A549 (cell line): ENCODE results near the gene DYNC1H1. TPM values are rescaled to one million over a fixed set of nuclear protein-coding genes. Genes with fewer than 3 reads are reported as not detected.

Experiments
- ATAC-seq, 2 experiments: fragments of 200-7000 bp in 1 of 2; fragments of >200 bp in 1 of 2; cut with Nextera tagmentation in 1 of 2; cut with Tn5 transposase in 1 of 2; 3 replicates each; pipeline versions ENCODE4 v1.8.0 to v1.9.1; 2018 to 2020; ENCODE audit warnings: mild to moderate bottlenecking in 1 of 2, moderate library complexity in 1 of 2
- CTCF ChIA-PET: fragments of 300-600 bp; sonication (Branson Sonifier 250); formaldehyde crosslinking; extraction: SDS; loops from one replicate; lab custom pipeline; 2021; ENCODE audit warnings: antibody characterized with exemption, inconsistent platforms; lab: Yijun Ruan, JAX
- POLR2A ChIA-PET: fragments of 350-600 bp; formaldehyde crosslinking; extraction: SDS; loops from one replicate; lab custom pipeline; 2021; ENCODE audit warnings: antibody characterized with exemption, inconsistent platforms; lab: Yijun Ruan, JAX
- DNase-seq, 2 experiments: peaks; one replicate each; pipeline versions ENCODE4 v3.0.0 to v3.0.0-alpha.2; 2011 to 2016; ENCODE audit warnings: low read depth in 1 of 2, low spot score in 1 of 2
- FAIRE-seq: peaks from 2 replicates; lab custom pipeline; 2011; peaks lifted over from hg19 to GRCh38; lab: Jason Lieb, UNC
- H3K27ac ChIP-seq, 2 experiments: fragments of >200 bp; sonication (Bioruptor Twin); formaldehyde crosslinking; 3 replicates each; pipeline ENCODE4 v1.5.1; 2016 to 2017
- H3K4me1 ChIP-seq: fragments of >200 bp; sonication (Bioruptor Twin); formaldehyde crosslinking; 3 replicates; pipeline ENCODE4 v1.6.1; 2016
- H3K4me2 ChIP-seq: fragments of >200 bp; sonication (Bioruptor Twin); formaldehyde crosslinking; 3 replicates; pipeline ENCODE4 v1.6.1; 2016
- H3K4me3 ChIP-seq: fragments of >200 bp; sonication (Bioruptor Twin); formaldehyde crosslinking; 3 replicates; pipeline ENCODE4 v1.5.1; 2016
- H3K9me3 ChIP-seq: fragments of >200 bp; sonication (Bioruptor Twin); formaldehyde crosslinking; 3 replicates; pipeline ENCODE4 v1.6.1; 2016
- BHLHE40 ChIP-seq: IDR thresholded peaks from 2 replicates; pipeline ENCODE4 v1.6.1; 2012; ENCODE audit warnings: low read depth, low read length, inconsistent platforms
- CBX2 ChIP-seq: fragments of 200-600 bp; sonication (generic); IDR thresholded peaks from 2 replicates; pipeline ENCODE4 v1.6.1; 2016; ENCODE audit warnings: low read depth, mild to moderate bottlenecking, borderline replicate concordance
- CEBPB ChIP-seq, 2 experiments: fragments of >200 bp in 1 of 2; sonication (Bioruptor Twin) in 1 of 2; formaldehyde crosslinking in 1 of 2; IDR thresholded peaks; 2 replicates each; pipeline ENCODE4 v1.6.1; 2012 to 2016
- CTCF ChIP-seq: fragments of >200 bp; sonication (Bioruptor Twin); formaldehyde crosslinking; IDR thresholded peaks from 3 replicates; pipeline ENCODE4 v1.5.1; 2016
- EHMT2 ChIP-seq: fragments of 200-600 bp; sonication (generic); IDR thresholded peaks from 2 replicates; pipeline ENCODE4 v1.6.1; 2016; ENCODE audit warnings: antibody characterized with exemption, low read depth, mild to moderate bottlenecking, moderate library complexity
- FOXS1 ChIP-seq: fragments of 250-450 bp; sonication (Bioruptor Pico); IDR thresholded peaks from 2 replicates; pipeline ENCODE4 v1.5.0; 2020; ENCODE audit warnings: mild to moderate bottlenecking, moderate library complexity
- GATA3 ChIP-seq: IDR thresholded peaks from 2 replicates; pipeline ENCODE4 v1.6.1; 2012; ENCODE audit warnings: borderline replicate concordance
- HDAC2 ChIP-seq: fragments of 200-600 bp; sonication (generic); IDR thresholded peaks from 2 replicates; pipeline ENCODE4 v1.6.1; 2016
- HMGXB4 ChIP-seq: fragments of 250-450 bp; sonication (Bioruptor Pico); IDR thresholded peaks from 2 replicates; pipeline ENCODE4 v1.5.0; 2021; ENCODE audit warnings: mild to moderate bottlenecking, moderate library complexity, borderline replicate concordance
- MAX ChIP-seq: IDR thresholded peaks from 2 replicates; pipeline ENCODE4 v1.6.1; 2012
- NPAS2 ChIP-seq: fragments of 250-450 bp; sonication (Bioruptor Pico); IDR thresholded peaks from 2 replicates; pipeline ENCODE4 v1.8.0; 2022; ENCODE audit warnings: mild to moderate bottlenecking, moderate library complexity, borderline replicate concordance
- POLR2A ChIP-seq: IDR thresholded peaks from 2 replicates; pipeline ENCODE4 v1.6.1; 2012; ENCODE audit warnings: mild to moderate bottlenecking, low read length
- RAD21 ChIP-seq, 2 experiments: fragments of >200 bp in 1 of 2; sonication (Bioruptor Twin) in 1 of 2; formaldehyde crosslinking in 1 of 2; IDR thresholded peaks in 1 of 2; conservative IDR thresholded peaks in 1 of 2; 2 replicates in 1 of 2; 3 replicates in 1 of 2; pipeline ENCODE4 v1.6.1; 2012 to 2018; ENCODE audit warnings: inconsistent platforms in 1 of 2
- RCOR1 ChIP-seq: fragments of 150-350 bp; IDR thresholded peaks from 2 replicates; pipeline ENCODE4 v1.6.1; 2014; ENCODE audit warnings: antibody characterized with exemption, low read length, low read depth
- RNF2 ChIP-seq: fragments of 200-600 bp; sonication (generic); IDR thresholded peaks from 2 replicates; pipeline ENCODE4 v1.6.1; 2016; ENCODE audit warnings: low read depth, mild to moderate bottlenecking, antibody characterized with exemption, moderate library complexity, borderline replicate concordance
- TFCP2L1 ChIP-seq: fragments of 250-450 bp; sonication (Bioruptor Pico); IDR thresholded peaks from 2 replicates; pipeline ENCODE4 v1.5.0; 2021; ENCODE audit warnings: mild to moderate bottlenecking
- USF2 ChIP-seq: fragments of 450-650 bp; IDR thresholded peaks from 2 replicates; pipeline ENCODE4 v1.6.1; 2014; ENCODE audit warnings: antibody characterized with exemption
- ZC3H11A ChIP-seq: fragments of 450-650 bp; IDR thresholded peaks from 2 replicates; pipeline ENCODE4 v1.6.1; 2014; ENCODE audit warnings: antibody characterized with exemption, mild to moderate bottlenecking
- ZFP36 ChIP-seq: fragments of 450-650 bp; IDR thresholded peaks from 2 replicates; pipeline ENCODE4 v1.6.1; 2014; ENCODE audit warnings: borderline replicate concordance; ENCODE audit not compliant: partially characterized antibody
- whole genome bisulfite sequencing: methylation state at CpG from one replicate; pipeline ENCODE4 v1.1.6; 2017; ENCODE audit errors: missing lambda C conversion rate; 5-methylcytosine and 5-hydroxymethylcytosine counted together
- polyA plus RNA-seq, 4 experiments: library from polyadenylated mRNA; depleted of rRNA in 3 of 4; stranded (reverse); fragments of >200 nt; fragmentation: RNase III in 1 of 4; extraction: RNeasy Plus Mini Kit Qiagen cat#74134 plus additional on column Dnase treatment in 1 of 4; gene quantifications; 2 replicates in 3 of 4; 3 replicates in 1 of 4; pipeline ENCODE4 v1.2.3, GENCODE V29; 2011 to 2017

The DYNC1H1 gene
- polyA plus RNA-seq, 2 of the 4 experiments (the other 2 are of a cell fraction), result 177 to 187 TPM

- CTCF ChIA-PET, result interaction anchor here (1.0 to 4.1 kb wide), 8 partner anchors 13 to 343 kb away, joined by 3 to 22 read pairs (median 4); no protein-coding TSS in a partner anchor
- POLR2A ChIA-PET, result no interaction called here
- FAIRE-seq, result no peak
- Histone ChIP-seq H3K4me3 (no peak overlapping the region), H3K9me3 (no peaks in the 10 kb centered on the region)
- 91% methylated on average over 11 of the region's 11 CpGs for WGBS
- TF ChIP-seq HMGXB4 (CRISPR knock-in tag), result no peak
- no peak for TF ChIP-seq POLR2A
- TF ChIP-seq BHLHE40, result no peak
- no peak for TF ChIP-seq TFCP2L1
- TF ChIP-seq RNF2, result no peak
- TF ChIP-seq ZC3H11A, result no peak
- no peak for TF ChIP-seq GATA3
- no peak for TF ChIP-seq HDAC2
- no peak for TF ChIP-seq ZFP36
- no peak for TF ChIP-seq NPAS2 (CRISPR knock-in tag)
- TF ChIP-seq CBX2, result no peak
- no peak for TF ChIP-seq CEBPB (IDR thresholded peaks at IDR 0.05)
- TF ChIP-seq, all 56 proteins: peak for 0
- ATAC-seq, result no peak
- Histone ChIP-seq H3K4me1 (no peaks in the 10 kb centered on the region), H3K27ac (no peak overlapping the region), H3K4me2 (no peak overlapping the region)
- DNase-seq, result no peak
Measured at GRCh38 chr14:102050625-102051024, 86.3 kb downstream of the DYNC1H1 start.

GRCh38 chr14:102052522-102052921, 88.1 kb downstream of the DYNC1H1 start:
- Histone ChIP-seq H3K4me2 (no peak overlapping the region), H3K9me3 (no peaks in the 10 kb centered on the region), H3K4me1 (no peaks in the 10 kb centered on the region), H3K4me3 (no peak overlapping the region)
- 96% methylated on average over 10 of the region's 10 CpGs for WGBS
- DNase-seq (no peak), FAIRE-seq (no peak)
- no peak for TF ChIP-seq TFCP2L1
- TF ChIP-seq EHMT2, result no peak
- TF ChIP-seq POLR2A, result no peak
- no peak for TF ChIP-seq MAX
- no peak for TF ChIP-seq HDAC2
- no peak for TF ChIP-seq RAD21 (conservative IDR thresholded peaks at IDR 0.05 in 1 of 2, IDR thresholded peaks at IDR 0.05 in 1 of 2)
- TF ChIP-seq USF2, result no peak
- TF ChIP-seq CTCF, result no peak
- no peak for TF ChIP-seq RCOR1
- no peak for TF ChIP-seq FOXS1 (CRISPR knock-in tag)
- TF ChIP-seq ZFP36, result no peak
- TF ChIP-seq, all 56 proteins: peak for 0
- CTCF ChIA-PET, result interaction anchor here (1.0 to 1.4 kb wide), 3 partner anchors 36 to 92 kb away, joined by 3 to 7 read pairs (median 7); no protein-coding TSS in a partner anchor
- no peak overlapping the region for H3K27ac ChIP-seq
- POLR2A ChIA-PET, result no interaction called here
- no peak for ATAC-seq
